SK-N-SH treated with all-trans-retinoic acid at 6 μM for 48 hours (cell line): ENCODE measurements around the gene SMIM38.

Source experiments
- BACH2 ChIP-seq: fragments of 250-450 bp; sonication (Bioruptor Pico); IDR thresholded peaks from 2 replicates; pipeline ENCODE4 v1.9.0; 2021; ENCODE audit warnings: mild to moderate bottlenecking, borderline replicate concordance
- ZFP3 ChIP-seq: fragments of 250-450 bp; sonication (Bioruptor Pico); IDR thresholded peaks from 2 replicates; pipeline ENCODE4 v1.5.0; 2020; ENCODE audit warnings: mild to moderate bottlenecking, moderate library complexity
- TF ChIP-seq, protein P1 (sequence below): fragments of 250-450 bp; sonication (Bioruptor Pico); IDR thresholded peaks from 2 replicates; pipeline ENCODE4 v1.5.1; 2021; ENCODE audit warnings: mild to moderate bottlenecking, moderate library complexity

DNA sequence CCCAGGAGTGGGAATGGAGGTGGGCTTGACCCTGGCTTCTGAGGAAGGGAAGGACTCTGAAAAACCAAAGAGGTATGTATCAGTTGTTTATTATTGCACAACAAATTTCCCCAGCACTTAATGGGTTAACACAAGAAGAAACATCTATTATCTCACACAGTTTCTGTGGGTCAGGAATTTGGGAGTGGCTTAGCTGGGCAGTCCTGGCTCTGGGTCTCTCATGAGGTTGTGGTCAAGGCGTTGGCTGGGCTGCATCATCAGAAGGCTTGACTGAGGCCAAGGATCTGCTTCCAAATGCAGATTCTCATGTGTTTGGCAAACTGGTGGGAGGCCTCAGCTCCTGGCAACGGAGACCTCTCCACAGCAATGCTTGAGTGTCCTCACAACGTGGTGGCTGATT is 17.5 kb upstream of the SMIM38 start:
- TF ChIP-seq, protein P1, sequence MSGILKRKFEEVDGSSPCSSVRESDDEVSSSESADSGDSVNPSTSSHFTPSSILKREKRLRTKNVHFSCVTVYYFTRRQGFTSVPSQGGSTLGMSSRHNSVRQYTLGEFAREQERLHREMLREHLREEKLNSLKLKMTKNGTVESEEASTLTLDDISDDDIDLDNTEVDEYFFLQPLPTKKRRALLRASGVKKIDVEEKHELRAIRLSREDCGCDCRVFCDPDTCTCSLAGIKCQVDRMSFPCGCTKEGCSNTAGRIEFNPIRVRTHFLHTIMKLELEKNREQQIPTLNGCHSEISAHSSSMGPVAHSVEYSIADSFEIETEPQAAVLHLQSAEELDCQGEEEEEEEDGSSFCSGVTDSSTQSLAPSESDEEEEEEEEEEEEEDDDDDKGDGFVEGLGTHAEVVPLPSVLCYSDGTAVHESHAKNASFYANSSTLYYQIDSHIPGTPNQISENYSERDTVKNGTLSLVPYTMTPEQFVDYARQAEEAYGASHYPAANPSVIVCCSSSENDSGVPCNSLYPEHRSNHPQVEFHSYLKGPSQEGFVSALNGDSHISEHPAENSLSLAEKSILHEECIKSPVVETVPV: no peak
- TF ChIP-seq ZFP3: no peak
- TF ChIP-seq BACH2 (CRISPR knock-in tag): no peak
